BE2C (cell line): ENCODE data around the gene CIB1.
A peak's percentile ranks its signal among the peaks of the same experiment; 100 is the strongest.

Source experiments
- DNase-seq: peaks from one replicate; pipeline ENCODE4 v3.0.0-alpha.2; 2020
- H3K27me3 ChIP-seq: fragments of 250-450 bp; sonication (Bioruptor Pico); 2 replicates; pipeline ENCODE4 v1.5.1; 2020; ENCODE audit warnings: mild to moderate bottlenecking
- H3K36me3 ChIP-seq: fragments of 250-450 bp; sonication (Bioruptor Pico); 2 replicates; pipeline ENCODE4 v1.5.1; 2020; ENCODE audit warnings: mild to moderate bottlenecking
- H3K4me1 ChIP-seq: fragments of 250-450 bp; sonication (Bioruptor Pico); 2 replicates; pipeline ENCODE4 v1.5.1; 2020
- H3K4me3 ChIP-seq: 2 replicates; pipeline ENCODE4 v1.5.1; 2011; ENCODE audit warnings: low read depth, low read length
- H3K9me3 ChIP-seq: fragments of 250-450 bp; sonication (Bioruptor Pico); 2 replicates; pipeline ENCODE4 v1.5.1; 2020
- TF ChIP-seq, protein P1 (sequence below): IDR thresholded peaks from 2 replicates; pipeline ENCODE4 v1.5.1; 2012; ENCODE audit warnings: mild to moderate bottlenecking, low read depth, low read length

CIB1 gene

DNA sequence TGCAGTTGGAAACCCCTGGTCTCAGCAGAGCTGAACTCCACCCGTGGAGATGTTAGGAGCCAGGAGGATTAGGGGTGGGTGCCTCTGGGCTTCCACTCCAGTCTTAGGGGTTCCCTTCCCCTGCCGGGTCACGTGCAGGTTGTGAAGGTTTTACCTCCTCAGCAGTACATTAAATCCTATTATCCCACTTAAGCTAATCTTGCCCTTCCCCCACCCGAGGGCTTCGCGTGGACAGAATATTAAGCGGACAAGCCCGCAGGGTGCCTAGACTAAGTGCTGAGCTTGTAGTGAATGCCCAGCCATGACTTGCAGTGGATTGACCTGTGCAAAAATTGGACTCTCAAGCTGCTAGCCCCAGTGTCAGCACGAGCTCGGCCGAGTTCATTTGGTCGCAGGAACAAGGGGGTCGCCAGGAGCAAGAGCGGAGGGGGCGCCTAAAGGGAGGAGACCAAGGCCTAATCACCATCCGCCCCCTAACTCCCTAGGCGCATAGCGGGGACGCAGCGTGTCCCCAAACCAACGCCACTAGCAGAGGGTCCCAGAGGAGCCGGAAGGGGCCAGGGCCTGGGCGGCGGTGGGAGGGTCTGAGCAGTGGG, 33.1 kb downstream of the CIB1 start:
- TF ChIP-seq, protein P1, sequence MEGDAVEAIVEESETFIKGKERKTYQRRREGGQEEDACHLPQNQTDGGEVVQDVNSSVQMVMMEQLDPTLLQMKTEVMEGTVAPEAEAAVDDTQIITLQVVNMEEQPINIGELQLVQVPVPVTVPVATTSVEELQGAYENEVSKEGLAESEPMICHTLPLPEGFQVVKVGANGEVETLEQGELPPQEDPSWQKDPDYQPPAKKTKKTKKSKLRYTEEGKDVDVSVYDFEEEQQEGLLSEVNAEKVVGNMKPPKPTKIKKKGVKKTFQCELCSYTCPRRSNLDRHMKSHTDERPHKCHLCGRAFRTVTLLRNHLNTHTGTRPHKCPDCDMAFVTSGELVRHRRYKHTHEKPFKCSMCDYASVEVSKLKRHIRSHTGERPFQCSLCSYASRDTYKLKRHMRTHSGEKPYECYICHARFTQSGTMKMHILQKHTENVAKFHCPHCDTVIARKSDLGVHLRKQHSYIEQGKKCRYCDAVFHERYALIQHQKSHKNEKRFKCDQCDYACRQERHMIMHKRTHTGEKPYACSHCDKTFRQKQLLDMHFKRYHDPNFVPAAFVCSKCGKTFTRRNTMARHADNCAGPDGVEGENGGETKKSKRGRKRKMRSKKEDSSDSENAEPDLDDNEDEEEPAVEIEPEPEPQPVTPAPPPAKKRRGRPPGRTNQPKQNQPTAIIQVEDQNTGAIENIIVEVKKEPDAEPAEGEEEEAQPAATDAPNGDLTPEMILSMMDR, result no peak
- Histone ChIP-seq H3K27me3 (no peaks in the 10 kb centered on the region), H3K36me3 (no peaks in the 10 kb centered on the region; the same call in 1 of the 2 replicates), H3K4me3 (peak overlapping the region; percentile 61), H3K4me1 (peaks cover 16% of the 10 kb centered on the region), H3K9me3 (no peaks in the 10 kb centered on the region)
- DNase-seq, result no peak

DNA sequence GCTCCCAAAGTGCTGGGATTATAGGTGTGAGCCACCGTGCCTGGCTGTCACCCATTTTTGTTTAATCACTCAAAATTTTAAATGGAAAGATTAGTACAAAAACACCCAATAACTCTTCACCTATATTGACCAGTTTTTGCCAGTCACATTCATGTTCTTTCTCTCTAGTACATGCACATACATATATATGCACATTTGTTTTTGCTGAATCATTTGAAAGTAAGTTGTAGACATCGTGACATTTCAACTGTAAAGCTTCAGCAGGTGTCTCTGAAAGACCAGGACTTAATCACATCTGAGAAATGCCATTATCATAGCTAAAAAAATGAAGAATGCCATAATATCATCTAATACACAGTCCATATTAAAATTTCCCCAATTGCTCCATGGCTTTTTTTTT, 39.1 kb downstream of the CIB1 start:
- TF ChIP-seq, protein P1, result no peak
- DNase-seq, result no peak
- Histone ChIP-seq H3K36me3 (no peaks in the 10 kb centered on the region), H3K4me1 (peaks cover 15% of the 10 kb centered on the region), H3K27me3 (no peaks in the 10 kb centered on the region), H3K9me3 (no peaks in the 10 kb centered on the region), H3K4me3 (no peak overlapping the region)

DNA sequence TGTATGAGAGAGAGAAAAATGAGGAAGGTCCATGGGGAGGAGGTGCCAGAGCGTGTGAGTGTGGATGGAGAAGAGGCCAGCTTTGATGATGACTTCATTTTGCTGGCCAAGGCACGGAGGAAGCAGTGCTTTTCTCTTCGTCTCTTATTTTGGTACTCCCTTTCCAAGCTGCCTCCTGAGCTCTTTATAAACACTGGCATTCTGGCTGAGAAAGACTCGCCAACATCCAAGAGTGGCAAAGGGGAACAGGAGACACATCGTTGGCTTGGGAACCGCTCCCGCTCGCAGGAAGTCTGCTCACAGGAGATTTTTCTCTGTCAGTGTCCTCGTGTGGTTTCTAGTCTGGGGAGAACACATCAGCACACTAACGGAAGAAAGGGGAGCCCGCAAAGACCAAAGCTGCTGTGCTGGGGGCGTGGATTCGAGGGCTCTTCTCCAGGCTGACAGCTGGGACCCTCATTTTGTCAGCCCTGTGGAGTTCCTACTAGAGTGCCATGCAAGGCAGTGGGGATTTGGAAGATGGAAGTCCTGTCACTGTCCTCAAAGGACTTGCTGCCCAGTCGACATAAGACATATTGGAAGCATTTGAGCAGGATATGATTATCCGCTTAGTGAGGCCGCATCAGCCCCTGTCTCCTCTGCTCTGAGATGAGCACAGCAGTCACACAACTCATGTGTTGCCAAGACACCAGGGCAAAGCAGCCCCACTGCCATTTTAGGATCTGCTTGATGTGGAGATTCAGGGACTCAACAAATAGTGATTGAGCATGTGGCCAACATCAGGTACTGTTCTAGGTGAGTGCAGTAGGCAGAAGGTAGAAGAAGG, 40.6 kb downstream of the CIB1 start:
- peaks cover 15% of the 10 kb centered on the region for H3K4me1 ChIP-seq
- no peak for DNase-seq

DNA sequence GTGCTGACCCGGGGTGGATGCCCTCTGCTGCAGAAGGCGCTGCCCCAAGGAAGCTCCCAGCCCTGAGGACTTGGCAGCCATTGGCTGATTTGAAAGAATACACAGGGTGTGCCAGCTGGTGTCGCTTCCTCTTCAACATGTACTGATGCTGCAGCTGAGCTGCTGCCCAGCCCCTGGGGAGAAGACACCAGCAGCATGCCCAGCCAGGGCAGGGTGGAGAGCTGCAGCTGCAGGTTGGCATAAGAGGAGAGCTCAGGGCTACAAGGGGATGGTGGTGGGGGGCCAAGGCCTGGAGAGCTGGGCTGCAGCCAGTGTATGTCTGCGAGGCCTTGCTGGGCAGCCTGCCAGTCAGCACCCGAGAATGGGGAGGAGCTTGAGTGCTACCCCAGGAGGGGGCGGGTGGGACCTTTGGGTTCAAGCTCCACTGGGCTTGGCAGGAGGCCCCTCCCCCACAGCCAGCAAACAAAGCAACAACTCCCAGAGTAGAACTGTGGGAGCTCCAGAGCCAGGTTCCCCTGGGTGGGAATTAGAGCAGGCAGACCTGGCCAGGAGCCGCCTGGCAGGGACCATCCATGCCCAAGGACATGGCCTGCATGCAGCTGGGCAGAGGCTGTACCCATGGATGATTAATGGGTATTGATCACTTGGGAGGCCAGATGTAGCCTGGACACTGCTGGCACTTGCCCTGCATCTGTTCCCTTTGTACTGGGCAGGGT, 41.8 kb downstream of the CIB1 start:
- H3K36me3 ChIP-seq, result no peaks in the 10 kb centered on the region
- no peaks in the 10 kb centered on the region for H3K27me3 ChIP-seq
- DNase-seq, result peak; percentile 95
- no peaks in the 10 kb centered on the region for H3K9me3 ChIP-seq
- H3K4me1 ChIP-seq, result peaks cover 15% of the 10 kb centered on the region
- TF ChIP-seq, protein P1, result no peak
- H3K4me3 ChIP-seq, result no peak overlapping the region

More for the DNA sequence above, 40.6 kb downstream of the CIB1 start:
- no peaks in the 10 kb centered on the region for H3K36me3 ChIP-seq
- no peak overlapping the region for H3K4me3 ChIP-seq
- no peaks in the 10 kb centered on the region for H3K9me3 ChIP-seq
- TF ChIP-seq, protein P1, result no peak
- H3K27me3 ChIP-seq, result no peaks in the 10 kb centered on the region

DNA sequence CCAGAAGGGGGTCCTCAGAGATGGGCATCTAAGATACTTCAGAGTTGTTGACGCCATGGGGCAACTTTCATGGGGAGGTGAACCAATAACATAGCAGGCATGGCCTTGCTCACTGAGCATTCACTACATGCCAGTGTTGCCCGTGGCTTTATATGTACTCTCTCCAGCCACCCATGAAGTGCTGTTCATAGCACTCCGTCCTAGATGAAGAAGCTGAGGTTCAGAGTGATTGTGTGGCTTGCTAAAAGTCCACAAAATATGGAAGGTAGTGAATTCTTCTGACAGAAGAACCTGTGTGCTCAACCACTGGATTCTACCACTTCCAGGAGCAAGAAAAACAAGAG, 42.4 kb downstream of the CIB1 start:
- no peaks in the 10 kb centered on the region for H3K9me3 ChIP-seq
- DNase-seq, result no peak
- H3K4me1 ChIP-seq, result peaks cover 15% of the 10 kb centered on the region
- TF ChIP-seq, protein P1, result no peak
- H3K27me3 ChIP-seq, result no peaks in the 10 kb centered on the region
- no peak overlapping the region for H3K4me3 ChIP-seq
- H3K36me3 ChIP-seq, result no peaks in the 10 kb centered on the region
